NCI-H2029 treated with DMSO at 0.1 percent for 48 hours (cell line): ENCODE data around the gene VAV2.

Experiments
- DNase-seq: peaks from one replicate; lab custom pipeline; 2025; lab: John Stamatoyannopoulos, UW

The VAV2 gene

GRCh38 chr9:133835262-133835901, 156.7 kb downstream of the VAV2 start:
- DNase-seq, result no peak

DNA sequence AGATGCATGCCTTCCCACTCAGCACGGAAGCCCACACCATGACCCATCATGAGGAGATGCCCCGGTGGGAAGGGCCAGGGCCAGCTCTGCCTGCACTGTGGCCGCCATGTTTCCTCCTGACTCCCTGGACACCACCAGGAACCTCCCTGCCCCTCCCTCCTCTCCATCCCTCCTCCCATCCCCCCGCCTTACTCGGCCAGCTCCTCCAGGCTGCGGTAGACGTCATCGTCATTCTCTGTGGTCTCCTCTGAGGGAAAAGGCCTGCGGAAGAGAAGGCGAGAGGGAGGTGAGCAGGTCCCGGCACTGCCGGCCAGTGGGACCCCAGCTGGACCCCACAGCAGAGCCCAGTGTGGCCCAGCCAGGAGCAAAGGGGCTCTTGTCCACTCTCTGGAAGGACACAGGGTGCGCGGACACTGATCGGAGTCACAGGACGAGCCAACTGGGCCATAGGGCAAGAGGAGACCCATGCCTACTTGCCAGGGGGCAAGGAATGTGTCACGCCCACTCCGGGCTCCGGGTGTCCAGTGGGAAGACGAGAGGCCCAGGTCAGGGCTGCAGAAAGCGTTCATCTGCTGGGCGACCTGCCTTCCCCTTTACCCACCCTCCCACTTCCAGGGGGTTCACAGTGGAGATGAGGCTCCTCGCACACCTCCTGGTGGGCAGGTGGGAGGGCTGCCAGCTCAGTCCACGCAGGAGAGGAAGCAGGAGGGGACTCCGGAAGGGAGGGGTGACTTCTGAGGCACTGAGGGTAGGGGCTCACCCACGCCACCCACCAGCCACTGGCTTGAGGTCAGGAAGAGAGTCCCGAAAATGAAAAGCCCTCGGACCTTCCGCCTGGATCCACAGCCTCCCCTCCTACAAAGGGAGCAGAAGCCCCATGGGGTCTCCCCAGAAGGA, 157.8 kb downstream of the VAV2 start:
- DNase-seq, result no peak

DNA sequence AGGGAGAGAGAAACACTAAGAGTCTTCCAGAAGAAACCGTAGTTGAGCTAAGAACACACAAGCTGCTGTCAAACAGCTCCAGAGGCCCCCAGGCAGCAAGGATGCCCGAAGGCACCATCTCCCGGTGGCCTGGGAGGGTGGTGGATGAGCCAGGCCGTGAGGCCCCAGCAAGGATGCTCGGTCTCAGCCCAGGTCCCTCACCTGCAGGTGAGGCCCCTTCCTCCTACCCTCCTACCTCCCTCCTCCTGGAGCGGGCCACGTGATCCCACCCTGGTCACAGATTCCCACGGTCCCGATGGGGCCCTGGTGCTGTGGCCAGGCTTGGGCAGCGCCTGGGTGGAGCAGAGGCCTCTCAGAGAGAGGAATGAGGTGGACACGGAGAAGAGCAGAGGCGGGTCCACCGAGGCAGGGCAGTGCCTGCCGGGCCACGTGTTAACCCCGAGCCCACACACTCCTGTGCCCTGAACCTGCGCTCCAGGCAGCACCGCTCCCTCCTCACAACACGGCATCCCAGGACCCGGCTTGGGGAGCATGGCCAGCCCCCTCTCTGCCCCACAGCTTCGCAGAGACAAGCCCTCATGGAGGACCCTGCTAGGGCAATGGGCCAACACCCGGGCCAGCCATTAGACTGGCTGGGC, 158.6 kb downstream of the VAV2 start:
- no peak for DNase-seq

- no peak for DNase-seq
Observed at GRCh38 chr9:133832877-133833276, 159.2 kb downstream of the VAV2 start.

GRCh38 chr9:133830711-133831110, 161.4 kb downstream of the VAV2 start:
- DNase-seq, result no peak

DNA sequence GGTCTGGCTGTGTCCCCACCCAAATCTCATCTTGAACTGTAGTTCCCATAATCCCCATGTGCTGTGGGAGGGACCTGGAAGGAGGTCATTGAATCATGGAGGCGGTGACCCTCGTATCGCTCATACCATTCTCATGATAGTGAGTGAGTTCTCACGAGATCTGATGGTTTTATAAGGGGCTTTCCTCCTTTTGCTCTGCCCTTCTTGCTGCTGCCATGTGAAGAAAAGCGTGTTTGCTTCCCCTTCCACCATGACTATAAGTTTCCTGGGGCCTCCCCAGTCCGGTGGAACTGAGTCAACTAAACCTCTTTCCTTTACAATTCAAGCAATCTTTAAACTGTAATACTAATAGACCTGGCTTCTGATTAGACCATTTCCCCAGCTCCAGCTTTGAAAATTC, 161.8 kb downstream of the VAV2 start:
- DNase-seq, result no peak

DNA sequence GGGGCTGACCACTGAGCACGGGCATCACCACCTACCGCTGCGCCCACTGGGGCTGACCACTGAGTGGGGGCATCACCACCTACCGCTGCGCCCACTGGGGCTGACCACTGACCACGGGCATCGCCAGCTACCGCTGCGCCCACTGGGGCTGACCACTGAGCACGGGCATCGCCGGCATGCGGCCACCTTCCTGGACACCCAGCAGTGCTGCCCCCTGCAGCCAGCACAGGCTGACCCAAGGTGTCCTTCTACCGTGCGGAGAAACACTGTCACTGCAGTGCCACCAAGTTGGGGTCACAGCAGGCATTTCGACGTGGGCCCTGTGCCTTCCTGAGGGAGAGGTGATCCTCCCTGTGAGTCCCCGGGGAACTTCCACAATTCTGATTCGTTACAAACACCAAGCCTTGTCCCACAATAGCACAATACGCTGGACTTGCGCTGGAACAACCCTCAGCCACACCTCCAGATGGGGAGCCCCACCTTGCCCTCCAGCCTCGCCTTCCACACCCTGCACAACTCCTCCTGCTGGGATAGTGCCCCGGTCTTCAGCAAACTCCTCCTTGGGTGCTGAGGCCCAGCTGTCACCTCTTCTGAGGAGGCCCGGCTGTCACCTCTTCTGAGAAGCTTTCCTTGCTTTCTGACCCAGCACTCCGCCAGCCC, 163.7 kb downstream of the VAV2 start:
- no peak for DNase-seq

DNA sequence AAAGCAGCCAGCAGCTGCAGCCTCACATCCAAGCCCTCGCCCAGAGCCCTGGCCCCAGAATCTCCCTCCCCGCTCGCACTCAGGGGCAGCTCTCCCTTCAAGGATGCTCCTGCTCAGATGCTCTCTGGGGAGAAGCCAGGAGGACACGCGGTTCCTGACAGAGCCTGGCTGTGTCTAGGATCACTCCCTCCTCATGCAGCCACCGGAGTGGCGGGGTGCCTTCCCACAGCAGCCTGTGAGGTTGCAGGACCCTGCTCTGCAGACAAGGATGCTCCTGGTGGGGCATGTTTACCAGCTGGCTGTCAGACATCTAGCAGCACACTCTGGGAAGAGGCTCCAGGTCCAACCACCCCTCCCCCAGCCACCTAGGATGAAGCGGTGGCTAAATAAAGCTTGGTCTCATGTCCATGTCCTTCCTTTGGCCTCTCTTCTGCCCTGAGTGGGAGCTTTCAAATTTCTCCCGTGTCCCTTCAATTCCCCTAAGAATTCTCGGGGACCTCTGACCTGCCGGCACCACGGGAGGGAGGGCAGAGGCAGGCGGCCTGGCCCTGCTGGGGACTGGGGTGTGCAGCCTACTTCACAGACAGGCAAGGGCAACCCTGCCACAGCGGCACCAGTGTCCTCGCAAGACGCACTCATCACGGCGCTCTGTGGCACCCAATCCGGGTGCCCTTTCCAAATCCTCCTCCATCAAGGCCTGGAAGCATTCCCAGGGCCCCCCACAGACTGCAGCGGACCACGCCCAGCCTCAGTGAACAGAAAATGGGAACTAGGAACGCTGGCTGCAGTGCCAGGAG, 165.6 kb downstream of the VAV2 start:
- DNase-seq, result no peak

DNA sequence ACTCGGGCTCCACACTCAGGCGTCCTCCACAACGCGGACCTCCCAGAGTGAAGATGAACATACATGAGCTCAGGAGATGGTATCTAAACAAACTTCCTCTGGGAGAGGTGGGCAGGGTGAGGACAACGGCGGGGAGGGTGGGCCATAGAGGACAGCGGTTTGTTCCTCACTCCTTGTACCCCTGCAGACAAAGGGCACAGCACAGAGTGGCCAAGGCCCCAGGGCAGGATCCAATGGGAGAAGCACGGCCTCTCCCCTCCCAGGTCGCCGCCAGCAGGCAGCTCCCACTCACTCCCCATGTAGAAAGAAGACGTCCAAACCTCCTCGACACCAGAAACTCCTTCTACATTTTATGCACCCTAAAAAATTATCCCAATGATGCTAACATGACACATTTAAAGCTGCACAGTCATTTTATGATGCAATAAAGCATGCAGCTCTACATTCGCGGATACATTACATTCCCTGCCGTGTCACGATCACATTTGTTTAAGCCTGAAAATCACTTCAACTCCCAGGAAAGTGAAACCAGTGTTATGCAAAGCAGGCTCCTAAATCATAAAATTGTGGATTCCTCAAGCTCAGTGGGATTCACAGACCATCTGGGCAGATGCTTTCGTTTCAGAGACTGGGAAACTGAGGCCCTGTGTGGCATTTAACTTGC, 166.4 kb downstream of the VAV2 start:
- DNase-seq, result no peak

DNA sequence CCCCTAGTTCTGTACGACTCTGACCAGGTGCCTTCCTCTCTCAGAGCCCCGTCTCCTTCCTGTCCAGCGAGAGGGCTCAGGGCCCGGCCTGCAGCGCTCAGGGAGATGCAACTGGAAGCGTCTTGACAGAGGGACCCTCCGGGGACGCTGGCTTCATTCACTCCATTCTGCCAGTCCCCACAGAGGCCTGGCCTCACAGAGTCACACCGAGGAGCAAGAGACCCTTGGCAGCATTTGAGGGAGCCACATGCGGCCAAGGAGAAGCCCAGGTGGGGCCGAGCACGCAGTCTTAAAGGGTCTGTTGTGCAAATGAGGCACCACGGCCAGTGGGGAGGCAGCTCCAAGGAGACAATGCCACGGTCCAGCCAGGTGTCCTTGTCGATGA, 167.3 kb downstream of the VAV2 start:
- DNase-seq, result no peak

- no peak for DNase-seq
Observed at GRCh38 chr9:133824106-133824801, 167.9 kb downstream of the VAV2 start.

DNA sequence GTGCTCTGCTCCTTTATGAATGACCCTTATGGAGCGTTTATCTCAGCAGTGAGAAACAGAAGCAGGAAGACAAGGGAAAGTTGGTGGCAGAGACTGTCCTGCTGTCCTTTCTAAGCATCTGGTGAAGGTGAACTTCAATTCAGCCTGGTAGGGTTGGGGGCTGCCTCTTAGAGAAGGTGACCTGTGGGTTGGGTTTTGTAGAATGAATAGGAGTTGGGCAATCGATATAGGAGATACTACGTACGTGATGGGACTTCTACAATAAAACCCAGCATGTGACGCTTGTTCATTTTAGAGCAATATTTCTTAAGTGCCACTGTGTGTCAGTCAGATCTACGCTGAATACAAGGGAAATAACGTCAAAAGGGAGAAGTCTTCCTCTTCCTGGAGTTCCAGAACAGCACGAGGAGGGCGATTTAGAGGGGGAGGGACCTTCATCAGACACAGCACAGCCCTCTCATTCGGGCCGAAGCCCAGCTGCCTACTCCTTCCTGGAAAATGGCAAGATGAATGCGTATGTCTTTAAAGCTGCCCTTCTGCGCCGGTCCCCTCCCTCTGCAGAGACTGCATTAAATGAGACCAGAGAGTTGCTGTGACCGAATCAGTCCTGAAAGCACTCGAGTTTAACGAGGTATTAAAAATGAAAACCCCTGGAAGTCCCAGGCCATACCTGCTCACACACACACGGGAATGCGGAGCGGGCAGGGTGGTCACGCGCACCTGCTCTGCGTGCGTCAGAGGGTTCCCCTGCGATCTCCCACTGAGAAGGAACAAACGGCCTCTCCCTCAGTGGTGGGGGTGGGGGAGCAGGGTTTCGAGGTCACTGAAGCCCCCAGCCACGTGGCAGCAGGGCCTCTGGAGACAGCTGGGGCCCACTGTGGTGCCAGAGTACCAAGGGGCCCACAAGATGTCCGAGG, 168.7 kb downstream of the VAV2 start:
- no peak for DNase-seq

GRCh38 chr9:133822430-133823065, 169.6 kb downstream of the VAV2 start:
- no peak for DNase-seq

DNA sequence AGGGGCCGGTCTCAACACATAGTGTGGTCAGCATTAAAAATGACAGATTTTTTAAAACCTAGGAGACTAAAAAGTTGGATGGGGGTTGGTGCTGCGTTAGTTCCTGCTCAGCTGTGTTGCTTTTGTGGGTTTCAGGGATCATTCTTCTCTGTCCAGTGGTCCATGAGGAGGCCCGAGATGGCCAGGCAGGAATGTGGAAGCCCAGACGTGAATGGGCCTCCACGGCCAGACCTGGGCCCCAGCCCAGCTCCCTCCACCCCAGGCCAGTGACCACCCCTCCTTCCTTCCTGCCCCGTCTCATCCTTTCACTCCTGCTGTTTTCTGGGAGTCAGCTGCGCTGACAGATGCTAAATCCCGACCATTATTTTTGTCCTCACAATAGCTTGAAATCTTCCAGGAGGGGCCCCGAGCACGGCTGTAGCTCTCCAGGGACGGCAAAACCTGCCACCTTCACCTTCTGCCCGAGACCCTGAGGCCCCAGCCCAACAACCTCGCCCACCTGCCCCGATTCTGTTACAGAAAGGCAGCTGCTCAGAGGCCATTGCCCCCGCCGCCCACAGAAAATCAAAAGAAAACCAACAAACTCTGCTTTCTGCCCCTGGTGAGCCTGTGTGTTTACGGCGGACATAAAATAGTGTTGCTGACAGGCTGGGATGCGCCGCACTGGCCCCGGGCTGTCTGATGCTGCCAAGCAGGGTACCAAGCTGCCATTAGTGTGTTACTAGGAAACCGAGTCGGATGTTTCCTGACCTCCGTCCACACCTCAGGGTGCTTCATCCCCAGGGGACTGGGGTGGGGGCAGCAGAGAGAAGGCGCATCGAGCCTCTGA, 170.3 kb downstream of the VAV2 start:
- no peak for DNase-seq

- no peak for DNase-seq
Observed at GRCh38 chr9:133819923-133820322, 172.2 kb downstream of the VAV2 start.

GRCh38 chr9:133818444-133818843, 173.7 kb downstream of the VAV2 start:
- DNase-seq, result no peak

DNA sequence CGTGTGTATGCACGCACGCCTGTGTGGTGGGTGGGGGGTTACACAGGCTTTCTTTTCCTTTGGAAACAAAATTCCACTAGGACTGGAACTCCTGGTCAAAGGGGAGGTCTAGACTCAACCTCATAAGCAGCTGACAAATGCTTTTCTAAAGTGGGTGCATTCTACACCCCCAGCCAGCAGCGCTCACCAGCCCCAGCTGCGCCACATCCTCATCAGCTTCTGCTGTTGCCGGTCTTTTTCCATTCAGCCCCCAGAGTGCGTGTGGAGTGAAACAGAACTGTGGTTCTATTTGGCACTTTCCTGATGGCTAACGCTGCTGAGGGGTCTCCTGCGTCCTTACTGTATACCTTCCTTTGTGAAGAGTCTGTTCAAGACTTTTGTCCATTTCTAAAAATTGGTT, 176.3 kb downstream of the VAV2 start:
- DNase-seq, result no peak

- no peak for DNase-seq
Observed at GRCh38 chr9:133814586-133815208, 177.4 kb downstream of the VAV2 start.
